Measurements from ENCODE around the gene RAD21L1.

DNA sequence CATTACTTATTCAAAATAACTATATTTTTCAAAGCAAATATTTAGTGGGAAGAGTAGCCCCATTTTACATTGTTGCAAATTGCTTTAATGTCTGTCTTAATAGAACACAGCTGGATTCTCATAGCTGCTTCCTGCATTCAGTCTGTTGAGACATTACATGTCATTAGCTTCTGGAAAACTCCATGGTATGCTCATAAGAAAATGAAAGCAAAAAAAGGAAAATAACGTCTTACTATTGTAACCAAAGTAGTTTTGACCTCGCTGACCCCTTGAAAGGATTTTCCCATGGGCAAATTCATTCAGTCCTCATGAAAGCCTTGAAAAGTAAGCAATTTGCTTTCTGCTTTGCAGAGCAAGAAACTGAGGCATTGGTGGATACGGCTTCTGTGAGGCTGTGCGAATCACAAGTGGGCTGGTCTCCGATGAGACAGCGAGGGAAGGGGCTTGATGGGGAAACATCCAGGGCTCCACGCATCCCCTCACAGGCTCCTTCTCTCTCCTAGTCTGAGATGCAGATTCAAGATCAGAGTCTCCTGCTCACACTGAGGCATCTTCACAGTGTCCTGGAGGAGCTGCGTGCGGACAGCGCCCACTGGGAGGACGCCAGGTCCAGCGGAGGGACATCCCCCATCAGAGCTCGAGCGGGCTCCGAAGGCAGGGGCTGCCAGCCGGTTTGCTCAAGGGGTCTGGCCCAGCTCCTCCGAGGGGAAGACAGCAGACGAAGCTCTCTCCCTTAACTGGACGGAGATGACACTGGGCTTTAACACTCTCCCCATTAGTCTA, 19.3 kb upstream of the RAD21L1 start:
- no peak for TF ChIP-seq OSR1 (CRISPR knock-in tag; IDR thresholded peaks at IDR 0.05)
- no peak for TF ChIP-seq ZNF8 (CRISPR knock-in tag; IDR thresholded peaks at IDR 0.05)
- no peak for TF ChIP-seq CSDC2 (CRISPR knock-in tag; IDR thresholded peaks at IDR 0.05)
- TF ChIP-seq ARNTL (CRISPR knock-in tag; IDR thresholded peaks at IDR 0.05; ENCODE audit: borderline replicate concordance, low read depth) = no peak

Data from SK-N-SH treated with all-trans-retinoic acid at 6 μM for 48 hours (cell line).